GM19099 (cell line): ENCODE results near the gene TC2N.

Source experiments
- POLR2A ChIP-seq: IDR thresholded peaks from 3 replicates; pipeline ENCODE4 v1.6.1; 2011; ENCODE audit warnings: low read depth; ENCODE audit not compliant: insufficient read length; ENCODE audit errors: extremely low read depth

The TC2N gene

DNA sequence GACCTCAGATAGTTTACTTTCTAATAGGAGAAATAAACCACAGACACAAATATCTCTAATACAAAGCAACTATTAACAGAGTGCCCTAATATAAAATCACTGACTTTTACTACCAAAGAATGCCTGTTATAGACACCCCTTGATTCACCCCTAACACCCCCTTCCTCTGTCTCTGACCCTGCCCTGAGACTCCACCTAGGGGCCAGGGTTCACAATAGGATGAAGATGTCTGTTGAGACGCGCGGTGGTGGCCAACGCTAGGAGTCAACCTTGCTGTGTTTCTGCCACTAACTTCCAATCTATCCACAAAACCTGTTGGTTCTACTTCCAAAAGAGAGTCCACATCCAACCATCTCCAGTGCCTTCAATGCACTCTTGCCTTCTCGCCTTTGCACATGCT, 10.9 kb upstream of the TC2N start:
- no peak for TF ChIP-seq POLR2A

DNA sequence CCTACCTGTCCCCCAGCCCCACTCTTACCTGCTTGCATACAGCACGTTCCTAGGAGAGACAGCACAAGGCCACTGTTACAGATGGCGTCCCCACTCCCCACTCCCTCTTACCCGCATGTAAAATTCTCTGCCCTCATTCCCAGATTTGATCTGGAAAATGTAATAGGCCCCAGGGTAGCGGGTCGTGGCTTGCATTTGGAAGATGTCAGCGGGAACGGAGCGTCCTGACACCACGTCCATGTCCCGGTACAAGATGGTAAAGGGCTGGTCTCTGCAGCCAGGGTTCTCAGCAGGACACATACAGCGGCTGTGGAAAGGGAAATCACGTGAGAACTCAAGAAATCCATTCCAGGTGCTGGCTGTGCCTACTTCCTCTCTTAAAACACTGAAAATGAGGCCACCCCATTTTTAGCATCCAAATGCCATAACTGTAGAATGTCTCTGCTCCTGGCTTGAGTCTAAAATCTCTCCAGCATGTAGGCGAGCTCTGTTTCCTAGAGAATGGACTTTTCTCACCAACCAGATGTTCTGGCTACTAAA, 10.1 kb upstream of the TC2N start:
- TF ChIP-seq POLR2A, result no peak

DNA sequence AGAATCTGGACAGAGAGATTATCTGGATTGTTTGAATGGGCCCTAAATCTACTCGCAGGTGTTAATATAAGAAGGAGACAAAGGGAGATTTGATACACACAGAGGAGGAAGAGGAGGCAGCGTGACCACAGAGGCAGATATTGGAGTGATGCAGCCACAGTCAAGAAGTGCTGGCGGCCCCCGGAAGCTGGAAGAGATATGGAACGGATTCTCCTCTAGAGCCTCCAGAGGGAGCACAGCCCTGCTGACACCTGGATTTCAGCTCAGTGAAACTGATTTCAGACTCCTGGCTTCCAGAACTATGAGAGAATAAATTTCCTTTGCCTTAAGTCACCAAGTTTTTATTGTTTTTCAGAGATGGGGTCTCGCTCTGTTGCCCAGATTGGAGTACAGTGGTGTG, 9.2 kb upstream of the TC2N start:
- TF ChIP-seq POLR2A, result no peak

DNA sequence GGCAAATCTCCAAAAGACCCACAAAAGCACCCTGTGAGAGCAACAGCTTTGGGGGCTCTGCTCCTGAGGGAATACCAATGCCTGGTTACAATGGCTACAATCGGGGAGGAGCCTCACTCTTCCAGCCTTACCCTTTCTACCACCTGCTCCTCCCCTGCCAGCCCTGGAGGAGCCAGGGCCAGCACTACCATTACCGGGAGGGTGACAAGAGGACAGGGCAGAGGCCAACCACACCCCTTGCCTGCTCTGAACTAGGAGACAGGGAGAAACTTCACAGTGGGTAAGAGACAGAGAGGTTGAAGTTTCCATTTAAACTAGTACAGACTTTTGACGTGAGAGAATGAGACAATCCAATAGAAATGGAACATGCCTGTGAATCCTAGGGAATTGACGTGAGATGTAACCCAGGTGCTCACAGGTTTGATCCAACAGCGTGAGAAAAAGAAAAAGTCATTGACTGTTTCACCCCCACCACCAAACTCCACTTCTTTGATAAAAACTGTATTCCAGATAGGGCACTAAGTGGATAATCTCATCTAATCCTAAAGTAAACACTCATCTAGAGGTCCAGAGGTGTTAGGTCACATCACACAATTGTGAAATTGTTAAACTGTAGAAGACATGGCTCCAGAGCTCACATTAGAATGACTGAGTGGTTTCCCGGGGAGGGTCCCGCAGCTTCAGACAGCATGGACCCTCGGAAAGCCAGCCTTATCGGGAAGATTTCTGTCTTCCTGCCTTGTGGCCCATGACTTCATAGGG, 8.4 kb upstream of the TC2N start:
- no peak for TF ChIP-seq POLR2A

DNA sequence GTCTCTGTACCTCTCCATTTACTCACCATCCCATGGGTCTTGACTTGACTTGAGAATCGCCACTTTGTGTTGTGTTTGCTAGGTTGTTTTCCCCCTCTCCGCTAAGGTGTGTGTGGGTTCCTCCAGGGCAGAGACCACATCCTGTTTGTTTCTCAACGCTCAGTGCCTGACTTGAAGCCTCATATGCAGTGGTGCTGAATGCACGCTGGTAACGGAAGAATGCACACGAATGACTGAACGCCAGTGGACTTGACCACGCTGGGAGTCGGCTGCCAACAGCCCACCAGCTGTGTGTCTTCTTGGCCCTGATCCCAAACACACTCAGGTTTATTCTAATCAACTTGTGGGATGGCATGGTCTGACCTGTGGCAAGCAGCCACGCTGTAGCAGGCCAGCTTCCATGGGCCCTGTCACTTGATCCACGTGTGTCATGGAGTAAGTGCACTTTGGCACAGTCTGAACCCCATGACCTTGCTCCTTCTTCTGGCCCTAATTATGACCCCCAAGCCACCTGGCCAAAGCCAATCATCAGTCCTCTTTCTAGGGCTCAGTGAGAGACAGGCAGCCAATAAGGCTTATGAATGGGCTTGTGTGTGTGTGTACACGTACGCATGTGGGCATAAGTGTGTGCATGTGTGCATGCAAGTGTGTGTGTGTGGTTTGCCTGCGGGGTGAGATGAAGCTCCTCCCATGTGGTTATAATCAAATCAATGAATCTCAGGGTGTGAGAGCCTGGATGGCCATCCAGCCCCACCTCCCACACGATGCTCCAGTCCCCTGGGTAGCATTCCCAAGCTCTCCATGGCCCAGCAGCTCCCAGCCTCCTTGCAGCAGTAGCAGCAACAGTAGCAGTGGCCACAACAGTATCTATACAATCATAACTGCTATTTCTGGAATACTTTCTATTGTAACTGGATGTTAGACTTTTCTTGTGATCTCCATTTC, 6.4 kb upstream of the TC2N start:
- TF ChIP-seq POLR2A, result no peak

DNA sequence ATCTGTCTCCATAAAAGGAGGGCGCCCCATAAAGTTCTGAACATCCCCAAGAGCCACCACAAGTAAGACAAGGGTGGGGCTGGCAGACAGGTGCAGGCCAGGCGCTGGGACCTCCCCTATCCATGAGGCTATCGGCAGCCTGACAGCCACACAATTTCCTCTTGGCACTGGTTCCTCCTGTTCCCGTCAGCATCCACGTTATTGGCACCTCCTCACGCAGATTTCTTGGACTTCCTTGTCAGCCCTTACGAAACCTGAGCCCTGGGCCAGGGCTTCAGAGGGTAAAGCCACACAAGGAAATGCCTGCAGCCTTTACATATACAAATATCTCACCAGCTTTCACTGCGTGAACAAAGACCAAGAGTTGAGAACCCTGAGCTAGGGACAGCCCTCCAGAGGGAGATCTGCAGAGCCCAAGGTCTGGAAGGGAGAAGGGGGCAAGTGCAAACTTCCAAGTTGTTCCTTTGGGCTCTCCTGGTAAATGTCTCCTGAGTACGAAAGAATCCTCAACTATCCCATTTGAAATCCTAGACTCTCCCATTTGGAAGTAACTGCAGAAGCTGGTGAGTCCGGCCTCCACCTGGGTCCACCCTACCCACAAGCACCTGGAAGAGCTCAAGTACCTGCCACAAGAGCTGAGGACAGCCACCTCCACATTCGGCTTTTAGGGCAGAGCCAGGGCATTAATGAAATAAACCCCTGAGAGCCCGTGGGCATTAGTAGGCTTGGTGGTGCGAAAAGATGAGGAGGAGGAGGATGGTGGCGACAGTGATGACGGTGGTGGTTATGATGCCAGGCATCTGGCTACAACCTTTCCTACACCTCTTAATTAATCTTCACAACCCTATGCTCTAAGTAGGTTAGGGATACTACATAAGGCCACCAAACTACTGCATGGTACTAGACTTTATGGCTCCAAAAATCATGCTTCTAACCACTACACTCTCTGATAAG, 5.5 kb upstream of the TC2N start:
- TF ChIP-seq POLR2A, result no peak

DNA sequence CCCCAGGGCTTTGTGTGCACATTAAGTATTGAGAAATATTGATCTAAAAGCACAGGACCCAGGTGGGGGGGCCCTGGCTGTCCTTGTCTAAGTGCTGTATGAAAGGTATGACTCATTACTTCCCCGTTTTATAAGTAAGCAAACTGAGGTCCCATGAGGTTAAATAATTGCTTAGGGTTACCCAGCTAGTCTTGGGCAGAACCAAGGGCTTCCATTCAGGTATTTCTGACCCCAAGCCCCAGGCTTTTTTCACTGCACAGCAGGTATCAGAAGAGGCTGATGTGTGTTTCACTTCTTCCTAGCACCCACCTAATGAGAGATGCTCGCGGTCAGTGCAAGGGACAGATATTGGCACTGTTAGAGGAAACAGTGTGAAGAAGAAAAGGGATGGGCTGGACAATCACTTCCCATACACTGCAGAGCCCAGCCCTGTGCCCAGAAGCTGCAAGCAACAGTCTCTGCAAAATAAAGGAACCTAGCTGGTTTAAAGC, 4.7 kb upstream of the TC2N start:
- no peak for TF ChIP-seq POLR2A

DNA sequence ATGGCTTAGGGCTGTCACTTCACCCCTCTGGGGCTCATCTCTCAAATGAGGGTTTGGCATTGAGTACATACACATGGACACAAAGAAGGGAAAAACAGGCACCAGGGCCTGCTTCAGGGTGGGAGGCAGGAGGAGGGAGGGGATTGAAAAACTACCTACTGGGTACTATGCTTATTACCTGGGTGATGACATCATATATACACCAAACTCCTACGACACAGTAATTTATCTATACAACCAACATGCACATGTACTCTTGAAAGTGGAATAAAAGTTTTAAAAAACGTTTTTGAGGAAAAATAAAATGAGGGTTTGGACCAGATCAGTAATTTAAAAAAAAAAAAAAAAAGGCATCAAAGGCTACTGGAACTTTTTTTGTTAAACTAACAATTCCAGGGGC, 3.6 kb upstream of the TC2N start:
- TF ChIP-seq POLR2A, result no peak

DNA sequence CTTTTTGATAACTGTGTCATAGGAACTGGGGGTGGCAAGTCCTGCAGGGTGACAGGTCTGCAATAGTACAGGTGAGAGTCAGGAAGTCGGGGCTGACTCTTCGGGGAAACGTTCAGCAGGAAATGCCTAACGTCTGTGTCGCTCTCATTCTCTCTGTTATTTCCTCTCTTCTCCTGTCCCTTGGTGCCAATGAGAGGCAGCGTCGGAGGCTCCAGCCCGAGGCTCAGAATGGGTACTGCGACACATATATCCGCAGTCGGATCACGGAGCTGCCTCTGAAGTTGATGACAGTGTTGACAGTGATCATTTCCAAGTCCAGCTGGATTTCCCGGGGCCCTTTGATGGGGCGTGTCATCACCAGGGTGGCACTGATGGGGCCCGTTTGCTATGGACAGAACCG, 2.7 kb upstream of the TC2N start:
- no peak for TF ChIP-seq POLR2A

DNA sequence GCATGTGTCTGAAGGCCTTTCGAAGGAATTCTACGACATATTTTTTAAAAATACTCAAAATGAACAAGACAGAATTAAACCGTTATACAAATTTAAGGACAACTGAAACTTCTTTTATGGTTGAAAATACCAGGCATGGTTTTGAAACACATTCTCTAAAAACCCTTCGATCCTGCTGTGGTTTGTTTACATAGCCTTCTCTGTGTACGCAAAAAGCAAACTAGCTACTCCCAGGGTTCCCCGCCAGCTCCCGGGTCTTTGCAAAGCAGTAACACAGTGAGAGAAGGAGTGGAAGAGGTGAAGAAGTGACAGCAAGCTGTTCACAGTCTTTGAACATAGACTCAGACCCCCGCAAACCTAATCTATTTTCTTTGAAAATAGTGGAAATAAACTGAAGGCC, 2.2 kb upstream of the TC2N start:
- TF ChIP-seq POLR2A, result no peak

DNA sequence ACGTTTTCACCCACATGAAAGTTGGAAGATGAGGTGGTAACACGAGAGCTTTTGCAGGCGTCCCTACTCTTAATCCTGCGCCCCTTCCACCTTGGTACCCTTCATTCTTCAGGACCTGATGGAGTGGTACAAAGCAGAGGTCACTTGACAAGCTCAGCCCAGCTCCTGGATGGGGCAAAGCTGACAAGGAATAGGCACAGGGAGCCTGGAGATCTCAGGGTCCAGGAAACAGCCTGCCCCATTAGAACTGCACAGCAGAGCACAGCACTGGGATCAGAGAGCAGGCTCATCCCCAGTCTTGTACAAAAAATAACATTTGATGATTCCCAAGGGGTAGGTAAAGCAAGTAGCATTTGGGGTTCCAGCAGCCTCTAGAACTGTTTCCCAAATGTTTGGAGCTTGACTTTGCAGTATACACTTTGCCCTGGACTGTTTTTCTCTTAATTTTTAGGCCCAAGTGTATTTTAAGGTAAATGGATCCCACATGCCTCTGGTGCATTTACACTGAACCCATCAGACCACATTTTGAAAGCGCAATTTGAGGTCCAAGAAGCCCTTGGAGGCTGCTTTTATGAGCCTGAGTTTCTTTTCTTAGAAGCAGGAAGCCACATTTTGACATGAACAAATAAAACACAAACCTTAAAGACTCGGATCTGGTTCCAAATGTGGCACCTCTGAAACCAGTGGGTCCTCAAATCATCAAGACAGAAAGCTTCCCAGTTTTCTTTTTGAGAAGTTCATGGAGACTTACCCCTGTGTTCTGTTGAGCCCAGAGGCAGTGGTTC, 633 bp downstream of the TC2N start:
- no peak for TF ChIP-seq POLR2A

DNA sequence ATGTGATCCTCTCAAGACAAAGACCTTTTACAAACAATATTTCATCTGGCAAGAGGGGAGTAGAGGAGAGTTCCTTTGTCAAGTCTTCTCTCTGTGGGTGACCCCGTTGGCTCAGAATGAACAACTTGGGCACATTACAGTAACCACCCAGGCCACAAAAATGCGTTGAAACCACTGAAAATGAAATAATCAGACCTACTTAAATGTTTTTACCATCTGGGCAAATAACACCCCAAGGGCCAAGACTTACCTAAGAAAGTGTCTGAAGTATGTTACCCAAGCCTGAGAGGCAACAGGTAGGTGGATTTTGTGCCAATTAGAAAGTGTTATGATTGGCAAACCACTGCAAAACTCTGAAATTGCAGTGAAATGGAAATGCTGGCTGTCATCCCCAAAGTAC, 1.3 kb downstream of the TC2N start:
- no peak for TF ChIP-seq POLR2A

DNA sequence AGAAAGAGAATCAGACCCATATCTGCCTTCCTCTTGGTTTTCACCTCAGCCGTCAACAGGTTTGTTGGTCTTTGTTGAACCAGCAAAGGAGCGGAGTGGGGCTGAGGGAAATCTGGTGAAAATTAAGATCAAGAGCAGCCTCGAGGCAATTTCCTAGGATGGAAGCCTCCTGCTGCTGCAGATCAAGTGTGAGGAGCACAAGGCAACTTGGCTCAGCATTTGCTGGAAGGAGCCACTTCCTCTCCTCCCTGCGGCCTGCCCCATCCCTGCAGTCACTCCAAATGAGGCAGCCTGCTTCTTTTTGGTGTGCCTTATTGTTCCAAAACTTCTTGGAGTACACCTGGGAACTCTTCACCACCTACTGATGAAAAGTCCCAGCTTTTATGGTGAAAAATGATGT, 4.9 kb downstream of the TC2N start:
- no peak for TF ChIP-seq POLR2A

DNA sequence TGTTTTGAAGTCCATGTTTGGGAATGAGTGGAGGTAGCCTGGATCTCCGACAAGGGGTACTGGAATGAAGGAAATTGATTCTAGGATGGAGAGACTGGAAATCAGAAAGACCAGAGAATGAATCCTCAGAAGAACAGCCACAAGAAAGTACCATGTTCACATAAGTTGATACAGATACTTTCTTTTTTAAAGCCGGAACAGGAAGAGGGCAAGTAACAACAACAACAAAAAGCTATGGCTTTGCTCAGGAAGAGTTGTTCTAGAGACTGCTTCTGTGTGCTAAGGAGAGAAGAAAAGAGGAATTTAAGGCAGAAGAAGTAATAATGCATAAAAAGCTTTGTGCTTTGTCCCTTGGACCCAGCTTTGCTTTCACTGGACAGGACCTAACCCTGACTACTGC, 6.2 kb downstream of the TC2N start:
- TF ChIP-seq POLR2A, result no peak
